Breast epithelium (tissue), 4 donors: ENCODE results near the gene PRSS8. TPM values are rescaled to one million over a fixed set of nuclear protein-coding genes. Genes with fewer than 3 reads are reported as not detected.
"Not testable (repeated sequence)": the region's sequence is repeated elsewhere in the genome, so short reads cannot be mapped to it uniquely, and the experiment has no call there.

Experiments
- DNase-seq, 2 donors: peaks; one replicate each; pipeline ENCODE4 v3.0.0-alpha.2; 2019; ENCODE audit warnings: low spot score in 2 of 2
- H3K27ac ChIP-seq, 2 donors: fragments of 200-600 bp; sonication (generic) in 1 of 2; one replicate each; pipeline ENCODE4 v1.5.1; 2016 to 2019; ENCODE audit warnings: mild to moderate bottlenecking in 1 of 2
- H3K27me3 ChIP-seq, 2 donors: fragments of 200-600 bp; sonication (generic) in 1 of 2; one replicate each; pipeline versions ENCODE4 v1.5.1 to v1.6.0; 2017 to 2019; ENCODE audit warnings: control low read depth in 1 of 2, mild to moderate bottlenecking in 1 of 2
- H3K36me3 ChIP-seq: fragments of 200-600 bp; one replicate; pipeline ENCODE4 v1.5.1; 2019
- H3K4me1 ChIP-seq, 2 donors: fragments of 200-600 bp; sonication (generic); one replicate each; pipeline ENCODE4 v1.5.1; 2016 to 2019; ENCODE audit warnings: control low read depth in 1 of 2
- H3K4me3 ChIP-seq, 3 donors: fragments of 200-600 bp; sonication (generic); 1 replicate in 2 of 3; 2 replicates in 1 of 3; pipeline ENCODE4 v1.5.1; 2016 to 2019; ENCODE audit warnings: mild to moderate bottlenecking in 3 of 3, moderate library complexity in 2 of 3
- H3K9me3 ChIP-seq, 2 donors: fragments of 200-600 bp; sonication (generic) in 1 of 2; one replicate each; pipeline ENCODE4 v1.5.1; 2016 to 2019; ENCODE audit warnings: control low read depth in 1 of 2
- CTCF ChIP-seq, 3 donors: fragments of 450-650 bp; IDR thresholded peaks; one replicate each; pipeline ENCODE4 v1.5.1; 2016 to 2017; ENCODE audit warnings: antibody characterized with exemption in 3 of 3, mild to moderate bottlenecking in 3 of 3, moderate library complexity in 3 of 3
- POLR2A ChIP-seq: fragments of 450-650 bp; IDR thresholded peaks from one replicate; pipeline ENCODE4 v1.6.1; 2016; ENCODE audit warnings: antibody characterized with exemption, mild to moderate bottlenecking, moderate library complexity
- POLR2AphosphoS5 ChIP-seq, 3 donors: sonication (generic); formaldehyde crosslinking; IDR thresholded peaks; one replicate each; pipeline ENCODE4 v1.6.1; 2017; ENCODE audit warnings: antibody characterized with exemption in 3 of 3
- intact Hi-C: fragments of 100-400 bp; cut with DNase I; formaldehyde crosslinking; loops from one replicate; pipeline ENCODE4 v1.15.1; 2023; ENCODE audit warnings: low total_unique reads
- total RNA-seq, 3 donors: library from RNA; depleted of rRNA; stranded (reverse); fragments of >200 nt; gene quantifications; one replicate each; pipeline ENCODE4 v1.1.0, GENCODE V29; 2016

PRSS8 gene
- total RNA-seq, 3 donors from 2014 or later: 23.6 to 54.4 TPM; not detected in 1

- H3K27me3 ChIP-seq: no peaks in the 10 kb centered on the region
- H3K27ac ChIP-seq: peak overlapping the region; percentile 87 to 93
- H3K4me1 ChIP-seq: peaks cover 9 to 21% of the 10 kb centered on the region in 2 donors
- peak overlapping the region; percentile 42 to 83 (median 57) for H3K4me3 ChIP-seq
- DNase-seq: peak; percentile 99
- intact Hi-C loops: no loop called here
- no peaks in the 10 kb centered on the region for H3K36me3 ChIP-seq
- no peaks in the 10 kb centered on the region for H3K9me3 ChIP-seq
- peak; percentile 47 to 63 (median 51) for TF ChIP-seq POLR2AphosphoS5 (IDR thresholded peaks at IDR 0.05)
- TF ChIP-seq CTCF (IDR thresholded peaks at IDR 0.05): peak; percentile 95 to 99 (median 97)
- peak; percentile 34 for TF ChIP-seq POLR2A
These were observed 6.8 kb upstream of the PRSS8 start for GRCh38 chr16:31142109-31143010.

DNA sequence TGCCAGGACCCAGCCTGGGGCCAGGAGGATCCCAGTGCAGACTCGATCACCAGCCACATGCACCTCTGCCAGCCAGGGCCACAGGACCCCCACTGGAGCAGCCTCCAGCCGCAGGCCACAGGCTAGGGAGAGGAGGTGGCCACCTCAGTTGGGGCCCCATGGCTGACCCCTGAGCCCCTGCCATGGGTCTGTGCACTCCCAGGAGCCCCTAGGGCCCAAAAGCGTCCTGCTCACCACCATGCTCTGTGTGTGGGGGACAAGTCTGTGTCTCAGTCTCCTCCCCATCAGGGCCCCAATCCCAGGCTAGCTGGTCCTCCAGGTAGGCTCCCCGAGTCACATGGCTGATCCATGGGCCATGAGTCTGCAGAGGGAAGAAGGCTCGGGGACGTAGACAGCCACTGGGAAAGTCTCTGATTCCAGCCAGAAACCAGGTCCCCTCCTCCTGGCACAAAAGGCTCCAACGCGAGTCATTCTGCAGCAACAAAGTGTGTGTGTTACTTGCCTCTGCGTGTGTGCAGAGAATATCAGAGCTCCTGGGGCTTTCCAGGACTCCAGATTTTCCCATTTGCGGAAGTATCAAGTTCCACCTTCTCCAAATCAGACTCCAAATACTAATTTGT lies 6.1 kb upstream of the PRSS8 start:
- peak overlapping the region; percentile 12 to 83 (median 57) for H3K4me3 ChIP-seq
- intact Hi-C loops: no loop called here
- no peaks in the 10 kb centered on the region for H3K9me3 ChIP-seq
- peak in 1 of 2 donors; percentile 59 for DNase-seq
- H3K27ac ChIP-seq: peak overlapping the region; percentile 87 to 93
- no peaks in the 10 kb centered on the region for H3K27me3 ChIP-seq
- H3K4me1 ChIP-seq: peaks cover 9 to 21% of the 10 kb centered on the region in 2 donors
- TF ChIP-seq POLR2A (no peak), POLR2AphosphoS5 (IDR thresholded peaks at IDR 0.05) (peak in 1 of 3 donors; percentile 12), CTCF (IDR thresholded peaks at IDR 0.05) (no peak)
- H3K36me3 ChIP-seq: no peaks in the 10 kb centered on the region

DNA sequence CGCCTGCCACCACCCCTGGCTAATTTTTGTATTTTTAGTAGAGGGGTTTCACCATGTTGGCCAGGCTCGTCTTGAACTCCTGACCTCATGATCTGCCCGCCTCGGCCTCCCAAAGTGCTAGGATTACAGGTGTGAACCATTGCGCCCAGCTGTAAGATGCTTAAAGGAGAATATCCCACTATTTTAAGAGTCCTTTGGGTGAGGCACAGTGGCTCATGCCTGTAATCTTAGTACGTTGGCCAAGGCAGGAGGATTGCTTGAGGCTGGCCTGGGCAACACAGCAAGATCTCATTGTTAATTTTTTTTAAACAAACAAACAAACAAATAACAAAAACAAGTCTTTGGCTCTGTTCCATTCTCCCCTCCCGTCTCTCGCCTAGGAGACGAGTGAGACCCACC lies 5.5 kb upstream of the PRSS8 start:
- H3K9me3 ChIP-seq, DNase-seq, H3K27me3 ChIP-seq, intact Hi-C loops, H3K36me3 ChIP-seq: not testable (repeated sequence)
- peak overlapping the region; percentile 87 to 93 for H3K27ac ChIP-seq
- peak overlapping the region in 1 of 3 donors; percentile 83 for H3K4me3 ChIP-seq
- H3K4me1 ChIP-seq: peaks cover 9 to 21% of the 10 kb centered on the region in 2 donors

DNA sequence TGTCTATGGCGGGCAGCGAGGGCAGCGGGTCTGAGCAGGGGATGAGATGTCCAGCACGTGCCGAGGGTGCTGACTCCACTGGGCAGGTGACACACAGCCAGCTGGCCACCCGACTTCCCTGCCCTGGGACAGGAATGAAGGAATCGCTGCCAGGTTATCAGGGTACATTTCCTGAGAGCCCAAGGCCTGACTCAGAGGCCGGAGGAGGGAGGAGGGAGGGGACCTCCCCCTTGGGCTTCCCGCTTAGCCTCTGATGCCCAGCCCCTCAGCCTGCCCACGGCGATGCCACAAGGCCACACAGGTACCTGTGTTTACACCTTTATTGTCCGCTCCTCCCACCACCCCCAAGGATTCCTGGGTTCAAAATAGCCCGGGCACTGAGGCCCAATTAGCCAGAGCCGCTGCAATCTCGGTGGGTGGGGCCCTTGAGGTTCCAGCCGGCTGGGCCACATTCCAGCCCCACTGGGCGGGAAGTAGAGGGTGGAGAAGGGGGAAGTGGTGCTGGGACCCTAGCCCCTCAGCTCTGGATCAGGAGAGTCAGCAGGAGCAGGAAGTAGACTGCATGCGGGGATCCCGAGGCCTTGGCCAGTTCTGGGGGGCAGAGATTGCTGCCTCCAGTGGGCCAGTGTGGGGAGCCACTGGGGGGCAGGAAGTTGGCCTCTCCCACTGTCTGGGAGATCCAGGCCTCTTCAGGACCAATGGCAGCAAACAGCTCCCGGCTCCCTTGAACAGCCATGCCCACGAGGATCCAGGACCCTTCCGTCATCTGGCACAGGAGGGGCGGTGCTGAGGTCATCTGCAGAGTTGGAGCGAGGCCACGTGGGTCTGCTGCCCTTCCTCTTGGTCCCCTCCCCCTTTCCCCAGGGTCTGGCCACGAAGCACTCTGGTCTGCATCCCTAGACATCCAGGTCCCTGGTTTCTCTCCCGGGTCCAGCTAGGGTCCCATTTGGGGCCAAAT lies 3.4 kb upstream of the PRSS8 start:
- intact Hi-C loops: no loop called here
- Histone ChIP-seq H3K36me3 (no peaks in the 10 kb centered on the region), H3K4me3 (peak overlapping the region; percentile 7 to 42 (median 18)), H3K9me3 (no peaks in the 10 kb centered on the region), H3K27me3 (no peaks in the 10 kb centered on the region), H3K4me1 (peaks cover 9 to 28% of the 10 kb centered on the region in 2 donors), H3K27ac (peak overlapping the region; percentile 87 to 91)
- DNase-seq: peak in 1 of 2 donors; percentile 85
- TF ChIP-seq CTCF (IDR thresholded peaks at IDR 0.05) (no peak), POLR2AphosphoS5 (IDR thresholded peaks at IDR 0.05) (peak in 2 of 3 donors; percentile 25 to 64)

DNA sequence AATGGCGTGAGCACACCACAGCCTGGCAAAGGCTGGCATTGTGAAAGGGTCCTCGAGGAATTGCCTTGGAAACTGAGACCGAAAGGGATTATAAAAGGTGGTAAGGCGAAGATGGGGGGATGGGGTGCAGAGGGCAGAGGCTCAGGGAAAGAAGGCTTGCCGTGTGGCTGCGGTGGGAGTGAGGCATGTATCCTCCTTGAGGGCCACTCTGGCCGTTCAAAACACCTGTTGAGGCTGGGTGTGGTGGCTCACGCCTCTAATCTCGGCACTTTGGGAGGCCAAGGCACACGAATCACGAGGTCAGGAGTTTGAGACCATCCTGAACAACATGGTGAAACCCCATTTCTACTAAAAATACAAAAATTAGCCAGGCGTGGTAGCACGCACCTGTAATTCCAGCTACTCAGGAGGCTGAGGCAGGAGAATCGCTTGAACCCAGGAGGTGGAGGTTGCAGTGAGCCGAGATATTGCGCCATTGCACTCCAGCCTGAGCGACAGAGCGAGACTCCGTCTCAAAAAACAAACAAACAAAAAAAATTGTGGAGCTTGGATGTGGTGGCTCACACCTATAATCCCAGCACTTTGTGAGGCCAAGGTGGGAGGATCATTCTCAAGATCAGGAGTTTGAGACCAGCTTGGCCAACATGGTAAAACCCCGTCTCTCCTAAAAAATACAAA lies 1.4 kb upstream of the PRSS8 start:
- DNase-seq, H3K4me3 ChIP-seq, H3K9me3 ChIP-seq, H3K27me3 ChIP-seq, H3K36me3 ChIP-seq, H3K27ac ChIP-seq, intact Hi-C loops: not testable (repeated sequence)
- peaks cover 9 to 35% of the 10 kb centered on the region in 2 donors for H3K4me1 ChIP-seq
